GM18907 (cell line): Measurements from ENCODE around the gene CCN2.
"Not testable (repeated sequence)": the region's sequence is repeated elsewhere in the genome, so short reads cannot be mapped to it uniquely, and the experiment has no call there.

ENCODE experiments used
- ATAC-seq: cut with Tn5 transposase; IDR thresholded peaks from one replicate; pipeline ENCODE4 v1.9.1; 2021; ENCODE audit warnings: mild to moderate bottlenecking, moderate library complexity; ENCODE audit not compliant: unreplicated experiment

The CCN2 gene

DNA sequence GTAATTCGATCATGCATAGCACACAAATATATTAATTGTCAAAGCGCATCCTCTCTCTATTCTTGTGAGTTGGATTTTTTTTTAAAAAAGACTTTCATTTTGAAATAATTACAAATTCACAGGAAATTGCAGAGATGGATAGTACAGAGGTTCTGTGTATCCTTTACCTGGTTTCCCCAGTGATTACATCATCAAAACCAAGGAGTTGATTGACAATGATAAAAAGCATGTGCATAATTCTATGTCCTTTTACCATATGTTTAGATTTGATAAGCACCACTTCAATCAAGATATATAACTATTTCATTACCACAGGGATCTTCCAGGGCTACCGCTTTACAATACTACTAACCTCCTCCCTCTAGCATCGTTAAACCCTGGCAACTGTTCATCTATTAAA, 40.2 kb downstream of the CCN2 start:
- ATAC-seq: no peak

DNA sequence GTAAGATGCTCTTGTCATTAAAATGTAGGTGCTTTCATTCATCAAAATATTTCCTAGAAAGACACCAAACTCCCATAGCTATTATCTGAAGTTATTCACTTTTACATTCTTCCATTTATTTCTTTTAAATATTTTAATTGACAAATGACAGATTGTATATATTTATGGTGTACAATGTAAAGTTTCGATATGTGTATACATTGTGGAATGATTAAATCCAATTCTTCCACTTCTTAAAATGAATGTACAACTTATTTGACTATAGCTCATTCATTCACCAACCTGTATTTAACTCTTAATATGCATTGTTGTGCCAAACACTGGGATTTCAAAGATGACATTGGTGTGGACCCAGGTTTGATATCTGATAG, 41.0 kb downstream of the CCN2 start:
- peak; percentile 12 for ATAC-seq

GRCh38 chr6:131909408-131910218, 41.6 kb downstream of the CCN2 start:
- ATAC-seq: peak; percentile 98

GRCh38 chr6:131908787-131909186, 42.4 kb downstream of the CCN2 start:
- not testable (repeated sequence) for ATAC-seq

- not testable (repeated sequence) for ATAC-seq
These were observed 47.4 kb downstream of the CCN2 start for GRCh38 chr6:131903734-131904133.

GRCh38 chr6:131901326-131901873, 49.8 kb downstream of the CCN2 start:
- not testable (repeated sequence) for ATAC-seq

DNA sequence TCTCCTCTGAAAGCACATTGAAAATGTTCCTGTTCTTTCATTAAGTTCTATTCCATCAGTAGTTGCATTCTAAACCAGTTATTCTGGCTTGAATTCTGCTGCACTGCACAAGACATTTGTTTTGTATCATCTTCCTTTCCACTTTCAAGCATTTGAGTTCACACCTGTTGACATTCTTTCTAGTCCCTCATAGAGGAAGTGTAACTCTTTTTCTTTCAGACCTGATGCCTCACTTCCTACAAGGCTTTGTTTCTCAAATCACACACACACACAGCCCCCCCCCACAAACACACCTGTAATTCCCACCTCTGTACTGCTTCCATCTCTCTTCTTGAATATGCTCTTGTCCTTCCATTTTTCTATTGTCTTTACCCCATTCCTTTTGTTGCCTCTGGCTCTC, 50.9 kb downstream of the CCN2 start:
- no peak for ATAC-seq

- ATAC-seq: no peak
These were observed 52.5 kb downstream of the CCN2 start for GRCh38 chr6:131898718-131899117.
